ENCODE measurements around the gene IRF2BP2.

DNA sequence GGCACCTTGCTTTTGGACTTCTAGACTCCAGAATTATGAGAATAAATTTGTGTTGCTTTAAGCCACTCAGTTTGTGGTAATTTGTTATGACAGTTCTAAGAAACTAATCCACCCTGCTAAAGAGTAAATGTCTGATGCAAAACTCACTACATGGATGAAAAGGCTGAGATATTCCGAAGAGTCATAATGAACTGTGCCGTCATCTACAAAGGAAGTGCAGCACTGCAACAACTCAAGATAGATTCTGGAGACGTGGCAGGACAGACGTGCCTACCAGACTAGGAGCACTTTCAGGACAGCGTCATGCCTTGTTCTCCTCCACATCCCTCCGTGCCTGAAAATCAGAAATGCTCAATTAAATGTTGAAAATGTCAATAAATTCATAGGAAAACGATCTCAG, 24.4 kb upstream of the IRF2BP2 start:
- TF ChIP-seq, protein P1, sequence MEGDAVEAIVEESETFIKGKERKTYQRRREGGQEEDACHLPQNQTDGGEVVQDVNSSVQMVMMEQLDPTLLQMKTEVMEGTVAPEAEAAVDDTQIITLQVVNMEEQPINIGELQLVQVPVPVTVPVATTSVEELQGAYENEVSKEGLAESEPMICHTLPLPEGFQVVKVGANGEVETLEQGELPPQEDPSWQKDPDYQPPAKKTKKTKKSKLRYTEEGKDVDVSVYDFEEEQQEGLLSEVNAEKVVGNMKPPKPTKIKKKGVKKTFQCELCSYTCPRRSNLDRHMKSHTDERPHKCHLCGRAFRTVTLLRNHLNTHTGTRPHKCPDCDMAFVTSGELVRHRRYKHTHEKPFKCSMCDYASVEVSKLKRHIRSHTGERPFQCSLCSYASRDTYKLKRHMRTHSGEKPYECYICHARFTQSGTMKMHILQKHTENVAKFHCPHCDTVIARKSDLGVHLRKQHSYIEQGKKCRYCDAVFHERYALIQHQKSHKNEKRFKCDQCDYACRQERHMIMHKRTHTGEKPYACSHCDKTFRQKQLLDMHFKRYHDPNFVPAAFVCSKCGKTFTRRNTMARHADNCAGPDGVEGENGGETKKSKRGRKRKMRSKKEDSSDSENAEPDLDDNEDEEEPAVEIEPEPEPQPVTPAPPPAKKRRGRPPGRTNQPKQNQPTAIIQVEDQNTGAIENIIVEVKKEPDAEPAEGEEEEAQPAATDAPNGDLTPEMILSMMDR (IDR thresholded peaks at IDR 0.05) = no peak
- TF ChIP-seq POLR2A (IDR thresholded peaks at IDR 0.05) = no peak
